Liver (tissue), 9 donors: ENCODE measurements around the gene ALX4. TPM values are rescaled to one million over a fixed set of nuclear protein-coding genes. Genes with fewer than 3 reads are reported as not detected.

Experiments
- DNase-seq: peaks from one replicate; pipeline ENCODE4 v3.0.0-alpha.2; 2017; ENCODE audit warnings: low spot score
- H3K27ac ChIP-seq, 2 donors: one replicate each; pipeline ENCODE4 v1.7.0; 2013; ENCODE audit warnings: inconsistent platforms in 2 of 2, low read length in 2 of 2, control low read depth in 1 of 2, low read depth in 1 of 2, mild to moderate bottlenecking in 1 of 2
- H3K27me3 ChIP-seq, 4 donors: one replicate each; pipeline versions ENCODE4 v1.6.1 to v1.7.0; 2013; ENCODE audit warnings: low read length in 3 of 4, inconsistent platforms in 1 of 4, mild to moderate bottlenecking in 1 of 4, moderate library complexity in 1 of 4; ENCODE audit not compliant: control insufficient read depth in 4 of 4, insufficient read depth in 4 of 4
- H3K36me3 ChIP-seq, 4 donors: one replicate each; pipeline versions ENCODE4 v1.6.1 to v1.7.0; 2013; ENCODE audit warnings: low read length in 3 of 4, mild to moderate bottlenecking in 3 of 4, low read depth in 1 of 4, moderate library complexity in 1 of 4; ENCODE audit not compliant: control insufficient read depth in 4 of 4, insufficient read depth in 3 of 4
- H3K4me1 ChIP-seq, 4 donors: one replicate each; pipeline versions ENCODE4 v1.6.1 to v1.7.0; 2013; ENCODE audit warnings: low read length in 3 of 4, mild to moderate bottlenecking in 3 of 4, moderate library complexity in 1 of 4; ENCODE audit not compliant: control insufficient read depth in 4 of 4, insufficient read depth in 4 of 4
- H3K4me3 ChIP-seq, 3 donors: one replicate each; pipeline versions ENCODE4 v1.6.1 to v1.7.0; 2013; ENCODE audit warnings: low read length in 3 of 3, control low read depth in 1 of 3, low read depth in 1 of 3, mild to moderate bottlenecking in 1 of 3
- H3K9ac ChIP-seq, 2 donors: one replicate each; pipeline ENCODE4 v1.7.0; 2013; ENCODE audit warnings: low read length in 2 of 2, mild to moderate bottlenecking in 2 of 2, moderate library complexity in 2 of 2, control low read depth in 1 of 2, low read depth in 1 of 2
- H3K9me3 ChIP-seq, 4 donors: one replicate each; pipeline versions ENCODE4 v1.6.1 to v1.7.0; 2013; ENCODE audit warnings: low read length in 3 of 4; ENCODE audit not compliant: control insufficient read depth in 4 of 4
- ATF3 ChIP-seq: IDR thresholded peaks from 2 replicates; pipeline ENCODE4 v1.6.1; 2016; ENCODE audit warnings: antibody characterized with exemption
- CTCF ChIP-seq: fragments of 150-350 bp; IDR thresholded peaks from 2 replicates; pipeline ENCODE4 v1.5.1; 2017; ENCODE audit warnings: improper control_type of control experiment, low read depth, low read length; ENCODE audit not compliant: missing input control
- EGR1 ChIP-seq, 2 donors: IDR thresholded peaks; 2 replicates each; pipeline ENCODE4 v1.6.1; 2016 to 2018; ENCODE audit warnings: antibody characterized with exemption in 2 of 2, low read depth in 2 of 2
- FOXA1 ChIP-seq: IDR thresholded peaks from 2 replicates; pipeline ENCODE4 v1.6.1; 2016; ENCODE audit warnings: antibody characterized with exemption
- FOXA2 ChIP-seq: IDR thresholded peaks from 2 replicates; pipeline ENCODE4 v1.6.1; 2016; ENCODE audit warnings: antibody characterized with exemption
- GABPA ChIP-seq, 2 donors: IDR thresholded peaks in 1 of 2; conservative IDR thresholded peaks in 1 of 2; 2 replicates each; pipeline ENCODE4 v1.6.1; 2016; ENCODE audit warnings: antibody characterized with exemption in 2 of 2, mild to moderate bottlenecking in 1 of 2, moderate library complexity in 1 of 2
- HNF4A ChIP-seq, 2 donors: conservative IDR thresholded peaks; 2 replicates each; pipeline ENCODE4 v1.6.1; 2016; ENCODE audit warnings: antibody characterized with exemption in 2 of 2, mild to moderate bottlenecking in 2 of 2
- HNF4G ChIP-seq: IDR thresholded peaks from 2 replicates; pipeline ENCODE4 v1.6.1; 2016; ENCODE audit warnings: antibody characterized with exemption
- MAX ChIP-seq: IDR thresholded peaks from 2 replicates; pipeline ENCODE4 v1.6.1; 2016; ENCODE audit warnings: antibody characterized with exemption
- NR2F2 ChIP-seq: IDR thresholded peaks from 2 replicates; pipeline ENCODE4 v1.6.1; 2016; ENCODE audit warnings: antibody characterized with exemption
- RAD21 ChIP-seq, 2 donors: IDR thresholded peaks; 2 replicates each; pipeline ENCODE4 v1.6.1; 2016; ENCODE audit warnings: antibody characterized with exemption in 2 of 2, mild to moderate bottlenecking in 2 of 2
- REST ChIP-seq: IDR thresholded peaks from 2 replicates; pipeline ENCODE4 v1.6.1; 2016; ENCODE audit warnings: antibody characterized with exemption, mild to moderate bottlenecking
- RXRA ChIP-seq, 2 donors: IDR thresholded peaks; 2 replicates each; pipeline ENCODE4 v1.6.1; 2017 to 2018; ENCODE audit warnings: antibody characterized with exemption in 2 of 2, mild to moderate bottlenecking in 1 of 2
- SP1 ChIP-seq: IDR thresholded peaks from 2 replicates; pipeline ENCODE4 v1.6.1; 2018; ENCODE audit warnings: antibody characterized with exemption, mild to moderate bottlenecking
- TAF1 ChIP-seq: conservative IDR thresholded peaks from 2 replicates; pipeline ENCODE4 v1.6.1; 2016; ENCODE audit warnings: antibody characterized with exemption, mild to moderate bottlenecking
- YY1 ChIP-seq: IDR thresholded peaks from 2 replicates; pipeline ENCODE4 v1.6.1; 2016; ENCODE audit warnings: antibody characterized with exemption, mild to moderate bottlenecking
- ZBTB33 ChIP-seq: IDR thresholded peaks from 2 replicates; pipeline ENCODE4 v1.6.1; 2016; ENCODE audit warnings: antibody characterized with exemption
- WGBS: extraction: QIAGEN DNeasy Blood & Tissue Kit; methylation state at CpG from one replicate; pipeline ENCODE4 v1.1.7; 2013; 5-methylcytosine and 5-hydroxymethylcytosine counted together
- polyA plus RNA-seq, 2 donors: library from polyadenylated mRNA; stranded (reverse) in 1 of 2; unstranded in 1 of 2; fragments of 200-250 nt in 1 of 2; fragments of >200 nt in 1 of 2; fragmentation: Nextera tagmentation in 1 of 2; extraction: Ambion mirVana in 1 of 2; gene quantifications; one replicate each; pipeline versions ENCODE4 v1.2.1 to v1.2.3, GENCODE V29; 2013 to 2015
- total RNA-seq, 2 donors: library from RNA; depleted of rRNA; stranded (reverse); fragments of >200 nt; gene quantifications; one replicate each; pipeline ENCODE4 v1.2.3, GENCODE V29; 2014
- donor health status: healthy.
- donor health status: healthy.
- donor health status: healthy.
- donor health status: healthy.
- donor health status: healthy.

ALX4 gene
- total and polyA plus RNA-seq, 4 donors, result not detected

GRCh38 chr11:44229624-44230023, 80.3 kb downstream of the ALX4 start:
- Histone ChIP-seq H3K27ac (no peak overlapping the region), H3K4me3 (no peak overlapping the region), H3K9ac (no peak overlapping the region), H3K27me3 (no peaks in the 10 kb centered on the region), H3K36me3 (peaks cover 0 to 6% (median 2%) of the 10 kb centered on the region in 4 donors), H3K9me3 (no peaks in the 10 kb centered on the region), H3K4me1 (no peaks in the 10 kb centered on the region)
- DNase-seq, result no peak
- TF ChIP-seq YY1 (no peak), RAD21 (IDR thresholded peaks at IDR 0.05) (no peak), MAX (no peak), FOXA2 (no peak), EGR1 (IDR thresholded peaks at IDR 0.05; ENCODE audit: low read depth in 2 of 2) (no peak), RXRA (IDR thresholded peaks at IDR 0.05) (no peak), ATF3 (no peak), ZBTB33 (no peak)
- 95% methylated on average over 3 of the region's 3 CpGs for WGBS

GRCh38 chr11:44229098-44229497, 80.8 kb downstream of the ALX4 start:
- Histone ChIP-seq H3K27ac (no peak overlapping the region), H3K4me3 (no peak overlapping the region), H3K9me3 (no peaks in the 10 kb centered on the region), H3K36me3 (peaks cover 0 to 2% (median 2%) of the 10 kb centered on the region in 4 donors), H3K4me1 (no peaks in the 10 kb centered on the region), H3K27me3 (no peaks in the 10 kb centered on the region), H3K9ac (no peak overlapping the region)
- 97% methylated on average over 4 of the region's 4 CpGs for WGBS
- TF ChIP-seq GABPA (IDR thresholded peaks at IDR 0.05 in 1 of 2, conservative IDR thresholded peaks at IDR 0.05 in 1 of 2) (no peak), ATF3 (no peak), FOXA1 (no peak), RAD21 (IDR thresholded peaks at IDR 0.05) (no peak), EGR1 (IDR thresholded peaks at IDR 0.05; ENCODE audit: low read depth in 2 of 2) (no peak), TAF1 (no peak), HNF4G (no peak), SP1 (no peak), MAX (no peak), NR2F2 (no peak)
- DNase-seq, result no peak

- TF ChIP-seq RXRA (IDR thresholded peaks at IDR 0.05), result no peak
- no peak for TF ChIP-seq TAF1
- TF ChIP-seq CTCF, result no peak
- no peak for TF ChIP-seq YY1
- TF ChIP-seq HNF4A (conservative IDR thresholded peaks at IDR 0.05), result no peak
- TF ChIP-seq ATF3, result no peak
- TF ChIP-seq REST, result no peak
- TF ChIP-seq GABPA (IDR thresholded peaks at IDR 0.05 in 1 of 2, conservative IDR thresholded peaks at IDR 0.05 in 1 of 2), result no peak
- TF ChIP-seq SP1, result no peak
- Histone ChIP-seq H3K4me1 (no peaks in the 10 kb centered on the region), H3K4me3 (no peak overlapping the region), H3K27ac (no peak overlapping the region), H3K27me3 (no peaks in the 10 kb centered on the region), H3K36me3 (peaks cover 0 to 2% (median under 1%) of the 10 kb centered on the region in 4 donors), H3K9me3 (no peaks in the 10 kb centered on the region), H3K9ac (no peak overlapping the region)
- WGBS, result 91% methylated on average over 6 of the region's 6 CpGs
- no peak for DNase-seq
These were observed 81.6 kb downstream of the ALX4 start for GRCh38 chr11:44228379-44228778.
